Thymus (tissue), 11 donors: ENCODE data around the gene RNF169. TPM values are rescaled to one million over a fixed set of nuclear protein-coding genes. Genes with fewer than 3 reads are reported as not detected.

Source experiments
- DNase-seq, 9 donors: peaks; one replicate each; pipeline ENCODE4 v3.0.0-alpha.2; 2013; ENCODE audit warnings: low spot score in 9 of 9, low read depth in 6 of 9, missing footprints in 1 of 9
- H3K27ac ChIP-seq, 2 donors: one replicate each; pipeline ENCODE4 v1.5.1; 2013; ENCODE audit warnings: control low read depth in 1 of 2, low read depth in 1 of 2, low read length in 1 of 2, mild to moderate bottlenecking in 1 of 2, moderate library complexity in 1 of 2
- H3K27me3 ChIP-seq, 2 donors: one replicate each; pipeline ENCODE4 v1.5.1; 2013; ENCODE audit warnings: low read length in 1 of 2; ENCODE audit not compliant: control insufficient read depth in 2 of 2, insufficient read depth in 1 of 2
- H3K36me3 ChIP-seq, 2 donors: one replicate each; pipeline ENCODE4 v1.5.1; 2013; ENCODE audit warnings: low read length in 1 of 2, mild to moderate bottlenecking in 1 of 2, moderate library complexity in 1 of 2; ENCODE audit not compliant: control insufficient read depth in 2 of 2, insufficient read depth in 2 of 2
- H3K4me1 ChIP-seq, 2 donors: one replicate each; pipeline ENCODE4 v1.5.1; 2013; ENCODE audit warnings: low read length in 2 of 2; ENCODE audit not compliant: control insufficient read depth in 2 of 2, insufficient read depth in 2 of 2
- H3K4me3 ChIP-seq, 2 donors: one replicate each; pipeline ENCODE4 v1.5.1; 2013; ENCODE audit warnings: low read length in 2 of 2, control low read depth in 1 of 2, mild to moderate bottlenecking in 1 of 2
- H3K9me3 ChIP-seq, 2 donors: one replicate each; pipeline ENCODE4 v1.5.1; 2013; ENCODE audit warnings: low read length in 1 of 2, mild to moderate bottlenecking in 1 of 2; ENCODE audit not compliant: control insufficient read depth in 2 of 2, insufficient read depth in 1 of 2
- WGBS: extraction: QIAGEN DNeasy Blood & Tissue Kit; methylation state at CpG from one replicate; pipeline ENCODE4 v1.1.7; 2013; 5-methylcytosine and 5-hydroxymethylcytosine counted together
- polyA plus RNA-seq: library from polyadenylated mRNA; stranded (reverse); fragments of 200-250 nt; gene quantifications from one replicate; pipeline ENCODE4 v1.2.3, GENCODE V29; 2013
- total RNA-seq: library from RNA; stranded (reverse); fragments of 120-200 nt; gene quantifications from one replicate; pipeline ENCODE4 v1.2.4, GENCODE V29; 2013
- donor health status: healthy.

The RNF169 gene
- total and polyA plus RNA-seq, 2 donors = 5.5 to 13.0 TPM

GRCh38 chr11:74721479-74721835 lies 27.2 kb upstream of the RNF169 start:
- Histone ChIP-seq H3K4me3 (no peak overlapping the region), H3K9me3 (no peaks in the 10 kb centered on the region), H3K4me1 (no peaks in the 10 kb centered on the region), H3K27ac (no peak overlapping the region), H3K36me3 (no peaks in the 10 kb centered on the region), H3K27me3 (peaks cover 0 to 19% of the 10 kb centered on the region in 2 donors)
- DNase-seq = no peak
- WGBS = 96% methylated on average over 3 of the region's 3 CpGs

DNA sequence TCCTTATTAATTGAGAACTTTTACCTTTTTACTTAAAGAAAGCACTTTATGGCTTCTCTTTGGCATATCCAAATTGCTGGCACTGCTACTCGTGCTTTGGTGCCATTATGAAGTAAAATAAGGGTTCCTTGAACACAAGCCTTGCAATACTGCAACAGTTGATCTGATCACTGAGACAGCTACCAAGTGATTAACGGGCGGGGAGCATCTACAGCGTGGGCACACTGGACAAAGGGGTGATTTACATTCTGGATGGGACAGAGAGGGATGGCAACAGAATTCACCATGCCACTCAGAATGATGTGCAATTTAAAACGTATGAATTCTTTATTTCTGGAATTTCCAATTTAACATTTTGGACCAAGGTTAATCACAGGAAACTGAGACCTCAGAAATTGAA lies 25.1 kb upstream of the RNF169 start:
- Histone ChIP-seq H3K4me1 (no peaks in the 10 kb centered on the region), H3K36me3 (no peaks in the 10 kb centered on the region), H3K9me3 (no peaks in the 10 kb centered on the region), H3K4me3 (no peak overlapping the region), H3K27ac (no peak overlapping the region), H3K27me3 (peaks cover 0 to 39% of the 10 kb centered on the region in 2 donors)
- WGBS = 90% methylated on average over 5 of the region's 5 CpGs
- DNase-seq = no peak

DNA sequence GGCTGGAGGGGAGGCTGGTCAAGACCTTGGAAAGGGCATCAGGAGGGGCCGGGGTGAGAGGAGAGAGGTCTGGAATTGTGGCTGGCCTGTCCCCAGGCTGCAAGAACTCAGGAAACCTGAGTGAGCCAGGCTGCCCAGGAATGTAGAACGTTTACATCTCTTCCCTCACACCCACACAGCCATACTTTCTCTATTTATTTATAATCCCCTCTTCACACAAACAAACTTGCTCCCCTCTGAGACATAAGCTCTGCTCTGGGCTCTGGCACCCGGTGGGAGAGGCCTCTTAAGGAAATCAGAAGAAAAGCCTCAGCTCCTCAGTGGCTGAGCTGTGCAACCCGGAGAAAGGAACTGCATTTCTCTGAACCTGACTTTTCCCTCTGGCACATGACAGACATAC lies 22.9 kb upstream of the RNF169 start:
- Histone ChIP-seq H3K27me3 (peaks cover 15 to 58% of the 10 kb centered on the region in 2 donors), H3K4me3 (no peak overlapping the region), H3K4me1 (no peaks in the 10 kb centered on the region), H3K9me3 (no peaks in the 10 kb centered on the region), H3K36me3 (no peaks in the 10 kb centered on the region), H3K27ac (no peak overlapping the region)
- WGBS = 90% methylated on average over 4 of the region's 4 CpGs
- DNase-seq = no peak

- Histone ChIP-seq H3K4me1 (no peaks in the 10 kb centered on the region), H3K36me3 (no peaks in the 10 kb centered on the region), H3K27ac (no peak overlapping the region), H3K27me3 (peaks cover 25 to 67% of the 10 kb centered on the region in 2 donors), H3K9me3 (no peaks in the 10 kb centered on the region), H3K4me3 (no peak overlapping the region)
- DNase-seq = peak in 6 of 9 donors; percentile 8 to 63 (median 40)
- WGBS = 22% methylated on average over 13 of the region's 13 CpGs
Measured at GRCh38 chr11:74726547-74727182, 22.0 kb upstream of the RNF169 start.

GRCh38 chr11:74729397-74729796 lies 19.3 kb upstream of the RNF169 start:
- DNase-seq = no peak
- 90% methylated on average over 4 of the region's 4 CpGs for WGBS
- Histone ChIP-seq H3K36me3 (no peaks in the 10 kb centered on the region), H3K4me1 (no peaks in the 10 kb centered on the region), H3K27ac (no peak overlapping the region), H3K4me3 (no peak overlapping the region), H3K27me3 (peaks cover 37 to 90% of the 10 kb centered on the region in 2 donors), H3K9me3 (no peaks in the 10 kb centered on the region)

- Histone ChIP-seq H3K27me3 (peaks cover 40 to 80% of the 10 kb centered on the region in 2 donors), H3K4me3 (no peak overlapping the region)
Measured at GRCh38 chr11:74730571-74731260, 17.9 kb upstream of the RNF169 start.

GRCh38 chr11:74731301-74732094 lies 17.2 kb upstream of the RNF169 start, which contains the start of gene CHRDL2:
CHRDL2 (minus strand) TSS chr11:74731426; CDS start chr11:74730888, 538 bp downstream.
- Histone ChIP-seq H3K27me3 (peaks cover 40 to 75% of the 10 kb centered on the region in 2 donors), H3K4me3 (peak within 1 kb of the TSS in 1 of 2 donors; percentile 5), H3K4me1 (no peaks in the 10 kb centered on the region), H3K27ac (no peak within 1 kb of the TSS), H3K9me3 (no peaks in the 10 kb centered on the region), H3K36me3 (no peaks in the 10 kb centered on the region)
- no peak for DNase-seq
- WGBS = 11% methylated on average over 69 of the region's 69 CpGs

More at GRCh38 chr11:74730571-74731260, 17.9 kb upstream of the RNF169 start:
- Histone ChIP-seq H3K36me3 (no peaks in the 10 kb centered on the region), H3K27ac (no peak overlapping the region), H3K4me1 (no peaks in the 10 kb centered on the region), H3K9me3 (no peaks in the 10 kb centered on the region)
- DNase-seq = no peak
- WGBS = 6% methylated on average over 40 of the region's 40 CpGs

- Histone ChIP-seq H3K9me3 (no peaks in the 10 kb centered on the region), H3K36me3 (no peaks in the 10 kb centered on the region), H3K27me3 (peaks cover 36 to 46% of the 10 kb centered on the region in 2 donors), H3K4me3 (no peak overlapping the region), H3K27ac (no peak overlapping the region), H3K4me1 (no peaks in the 10 kb centered on the region)
- no peak for DNase-seq
- 93% methylated on average over 1 of the region's 1 CpG for WGBS
Measured at GRCh38 chr11:74734559-74734925, 14.1 kb upstream of the RNF169 start.
